ENCODE measurements around the gene GPR155.

The GPR155 gene

DNA sequence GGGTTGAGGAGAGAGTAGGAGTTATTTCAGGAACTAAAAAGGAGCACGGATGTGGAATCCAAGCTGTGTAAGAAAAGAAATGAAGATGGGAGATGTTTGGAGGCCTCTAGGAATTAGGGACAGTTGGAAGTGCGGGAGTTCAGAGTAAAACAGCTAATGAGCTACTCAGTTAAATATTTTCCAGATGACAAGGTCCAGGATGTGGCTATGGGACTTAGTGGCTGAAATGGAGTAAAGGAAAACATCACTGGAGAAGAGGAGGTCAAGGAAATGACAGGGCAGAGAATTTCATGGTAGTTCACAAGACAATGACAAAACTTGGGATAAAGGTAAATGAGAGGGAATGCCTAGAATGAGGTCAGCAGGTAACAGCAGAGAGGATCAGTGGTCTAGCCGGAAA, 13.0 kb downstream of the GPR155 start:
- no peaks in the 10 kb centered on the region for H3F3A ChIP-seq (ENCODE audit: low read depth)
- no peaks in the 10 kb centered on the region for H3K27me3 ChIP-seq (ENCODE audit: insufficient read depth, low read length, poor library complexity, severe bottlenecking)
- H3K4me1 ChIP-seq (ENCODE audit: insufficient read depth, low read length, poor library complexity, severe bottlenecking) = no peaks in the 10 kb centered on the region
- TF ChIP-seq CTCF (conservative IDR thresholded peaks at IDR 0.05; ENCODE audit: low read length) (no peak), EZH2phosphoT487 (IDR thresholded peaks at IDR 0.05; ENCODE audit: borderline replicate concordance) (no peak)
- H3K79me2 ChIP-seq (ENCODE audit: insufficient read depth, low read length) = no peaks in the 10 kb centered on the region
- no peaks in the 10 kb centered on the region for H4K20me1 ChIP-seq (ENCODE audit: insufficient read depth, low read length, poor library complexity, severe bottlenecking)
- H3K4me3 ChIP-seq (ENCODE audit: low read length, poor library complexity, severe bottlenecking) = no peak overlapping the region
- H3K9me3 ChIP-seq (ENCODE audit: insufficient read depth, low read depth, low read length) = no peaks in the 10 kb centered on the region
- H3K36me3 ChIP-seq (ENCODE audit: insufficient read depth, low read length) = no peaks in the 10 kb centered on the region
- no peaks in the 10 kb centered on the region for H3K9me2 ChIP-seq (replicated peaks; ENCODE audit: low read depth, low read length)
- no peak overlapping the region for H3K4me2 ChIP-seq (ENCODE audit: low read depth, low read length, poor library complexity, severe bottlenecking)
- H3K9ac ChIP-seq (ENCODE audit: low read depth, low read length, poor library complexity, severe bottlenecking) = no peak overlapping the region
- H2AFZ ChIP-seq (ENCODE audit: low read length) = no peak overlapping the region

DNA sequence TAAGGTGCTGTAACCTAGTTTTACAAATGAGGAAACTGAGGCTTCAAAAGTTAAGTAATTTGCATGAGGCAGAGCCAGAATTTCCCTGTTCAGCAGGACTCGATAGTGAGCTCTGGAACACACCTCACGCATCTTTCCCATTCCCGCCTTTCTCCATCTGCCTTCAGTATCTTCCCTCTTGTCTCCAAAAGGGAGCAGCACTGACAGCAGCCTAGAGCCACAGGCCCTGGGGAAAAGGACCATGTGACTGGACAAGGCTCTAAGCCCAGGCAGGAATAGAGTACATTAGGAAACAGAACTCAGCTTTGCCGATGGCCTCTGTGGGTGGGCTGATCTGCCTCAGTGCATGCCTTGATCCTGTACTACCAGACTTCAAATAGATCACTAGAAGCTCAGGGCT, 21.5 kb downstream of the GPR155 start:
- Histone ChIP-seq H3F3A (ENCODE audit: low read depth) (no peaks in the 10 kb centered on the region), H3K9me3 (ENCODE audit: insufficient read depth, low read depth, low read length) (no peaks in the 10 kb centered on the region), H2AFZ (ENCODE audit: low read length) (no peak overlapping the region), H3K4me3 (ENCODE audit: low read length, poor library complexity, severe bottlenecking) (no peak overlapping the region), H3K36me3 (ENCODE audit: insufficient read depth, low read length) (no peaks in the 10 kb centered on the region), H3K27me3 (ENCODE audit: insufficient read depth, low read length, poor library complexity, severe bottlenecking) (no peaks in the 10 kb centered on the region), H4K20me1 (ENCODE audit: insufficient read depth, low read length, poor library complexity, severe bottlenecking) (no peaks in the 10 kb centered on the region), H3K4me1 (ENCODE audit: insufficient read depth, low read length, poor library complexity, severe bottlenecking) (no peaks in the 10 kb centered on the region), H3K79me2 (ENCODE audit: insufficient read depth, low read length) (no peaks in the 10 kb centered on the region), H3K9me2 (replicated peaks; ENCODE audit: low read depth, low read length) (no peaks in the 10 kb centered on the region), H3K4me2 (ENCODE audit: low read depth, low read length, poor library complexity, severe bottlenecking) (no peak overlapping the region), H3K9ac (ENCODE audit: low read depth, low read length, poor library complexity, severe bottlenecking) (no peak overlapping the region)
- TF ChIP-seq CTCF (conservative IDR thresholded peaks at IDR 0.05; ENCODE audit: low read length) (no peak), EZH2phosphoT487 (IDR thresholded peaks at IDR 0.05; ENCODE audit: borderline replicate concordance) (no peak)

GRCh38 chr2:174461221-174461620, 25.6 kb downstream of the GPR155 start:
- Histone ChIP-seq H3K4me2 (ENCODE audit: low read depth, low read length, poor library complexity, severe bottlenecking) (no peak overlapping the region), H3K79me2 (ENCODE audit: insufficient read depth, low read length) (no peaks in the 10 kb centered on the region), H3K36me3 (ENCODE audit: insufficient read depth, low read length) (no peaks in the 10 kb centered on the region), H3K9me3 (ENCODE audit: insufficient read depth, low read depth, low read length) (no peaks in the 10 kb centered on the region), H3K4me1 (ENCODE audit: insufficient read depth, low read length, poor library complexity, severe bottlenecking) (no peaks in the 10 kb centered on the region), H3K27me3 (ENCODE audit: insufficient read depth, low read length, poor library complexity, severe bottlenecking) (no peaks in the 10 kb centered on the region), H3K9me2 (replicated peaks; ENCODE audit: low read depth, low read length) (no peaks in the 10 kb centered on the region), H3F3A (ENCODE audit: low read depth) (no peaks in the 10 kb centered on the region), H4K20me1 (ENCODE audit: insufficient read depth, low read length, poor library complexity, severe bottlenecking) (no peaks in the 10 kb centered on the region), H2AFZ (ENCODE audit: low read length) (no peak overlapping the region), H3K4me3 (ENCODE audit: low read length, poor library complexity, severe bottlenecking) (no peak overlapping the region), H3K9ac (ENCODE audit: low read depth, low read length, poor library complexity, severe bottlenecking) (no peak overlapping the region)
- TF ChIP-seq EZH2phosphoT487 (IDR thresholded peaks at IDR 0.05; ENCODE audit: borderline replicate concordance) = no peak
- no peak for TF ChIP-seq CTCF (conservative IDR thresholded peaks at IDR 0.05; ENCODE audit: low read length)

All from Loucy (cell line).